Activated B cell treated with CpG ODN at 0.5 μM for 24 hours (primary cell): ENCODE results near the gene HEXD. TPM values are rescaled to one million over a fixed set of nuclear protein-coding genes. Genes with fewer than 3 reads are reported as not detected.

Experiments used
- ATAC-seq: fragments of 200-7000 bp; cut with Tn5 transposase; one replicate; pipeline ENCODE4 v1.10.0; 2021; ENCODE audit warnings: low read depth, mild to moderate bottlenecking, moderate library complexity
- CTCF ChIA-PET: fragments of 350-600 bp; sonication (Branson Sonifier 250); formaldehyde crosslinking; loops from one replicate; lab custom pipeline; 2021; ENCODE audit warnings: antibody characterized with exemption; lab: Charles Lee
- POLR2A ChIA-PET: fragments of 350-600 bp; sonication (Branson Sonifier 250); formaldehyde crosslinking; loops from one replicate; lab custom pipeline; 2021; ENCODE audit warnings: antibody characterized with exemption; lab: Charles Lee
- DNase-seq: peaks from one replicate; pipeline ENCODE4 v3.0.0; 2022
- H3K27ac Mint-ChIP-seq: one replicate; pipeline ENCODE4 v1.8.0; 2020; ENCODE audit warnings: mixed read lengths
- H3K27me3 Mint-ChIP-seq: one replicate; pipeline ENCODE4 v1.8.0; 2021; ENCODE audit warnings: mixed read lengths
- H3K36me3 Mint-ChIP-seq: one replicate; pipeline ENCODE4 v1.8.0; 2021; ENCODE audit warnings: low read depth, mixed read lengths
- H3K4me1 Mint-ChIP-seq: one replicate; pipeline ENCODE4 v1.8.0; 2021; ENCODE audit warnings: mixed read lengths
- H3K4me3 Mint-ChIP-seq: one replicate; pipeline ENCODE4 v1.8.0; 2020; ENCODE audit warnings: mild to moderate bottlenecking, mixed read lengths
- H3K9me3 Mint-ChIP-seq: one replicate; pipeline ENCODE4 v1.8.0; 2020; ENCODE audit warnings: mixed read lengths
- CTCF ChIP-seq: fragments of 200-600 bp; IDR thresholded peaks from one replicate; pipeline ENCODE4 v1.8.0; 2022; ENCODE audit warnings: antibody characterized with exemption, mild to moderate bottlenecking
- intact Hi-C: fragments of 100-400 bp; cut with micrococcal nuclease; formaldehyde crosslinking; loops from one replicate; pipeline ENCODE4 v1.15.1; 2024
- total RNA-seq: library from RNA; stranded (reverse); gene quantifications from 2 replicates; pipeline ENCODE4 v1.2.3, GENCODE V29; 2022

HEXD gene
- total RNA-seq, 1 donor from 2014 or later = 88.8 TPM

GRCh38 chr17:82463925-82464566, 45.9 kb downstream of the HEXD start:
- intact Hi-C loops = no loop called here
- H3K27me3 Mint-ChIP-seq = no peaks in the 10 kb centered on the region
- H3K36me3 Mint-ChIP-seq = peaks cover 75% of the 10 kb centered on the region
- H3K4me1 Mint-ChIP-seq = peaks cover 4% of the 10 kb centered on the region
- no peak overlapping the region for H3K27ac Mint-ChIP-seq
- CTCF ChIA-PET = no interaction called here
- no peaks in the 10 kb centered on the region for H3K9me3 Mint-ChIP-seq
- ATAC-seq (no peak), DNase-seq (no peak)
- no peak for TF ChIP-seq CTCF
- POLR2A ChIA-PET = interaction anchor here (1.5 kb wide), 1 partner anchor 15 kb away, joined by 4 read pairs; no protein-coding TSS in a partner anchor
- no peak overlapping the region for H3K4me3 Mint-ChIP-seq

- intact Hi-C loops = no loop called here
- ATAC-seq = no peak
- Mint-ChIP-seq H3K9me3 (no peaks in the 10 kb centered on the region), H3K4me3 (no peak overlapping the region), H3K4me1 (no peaks in the 10 kb centered on the region), H3K36me3 (peaks cover 80% of the 10 kb centered on the region), H3K27me3 (no peaks in the 10 kb centered on the region), H3K27ac (no peak overlapping the region)
- ChIA-PET CTCF (no interaction called here), POLR2A (interaction anchor here (1.5 kb wide), 1 partner anchor 15 kb away, joined by 4 read pairs; no protein-coding TSS in a partner anchor)
- DNase-seq = no peak
- TF ChIP-seq CTCF = no peak
Observed at GRCh38 chr17:82464567-82464929, 46.4 kb downstream of the HEXD start.

- Mint-ChIP-seq H3K4me1 (no peaks in the 10 kb centered on the region), H3K4me3 (no peak overlapping the region), H3K27ac (no peak overlapping the region), H3K36me3 (peaks cover 81% of the 10 kb centered on the region), H3K27me3 (no peaks in the 10 kb centered on the region), H3K9me3 (no peaks in the 10 kb centered on the region)
- TF ChIP-seq CTCF = no peak
- ChIA-PET CTCF (no interaction called here), POLR2A (interaction anchor here (1.5 kb wide), 1 partner anchor 16 kb away, joined by 4 read pairs; no protein-coding TSS in a partner anchor)
- no peak for DNase-seq
- intact Hi-C loops = no loop called here
- no peak for ATAC-seq
Observed at GRCh38 chr17:82465023-82465603, 47.0 kb downstream of the HEXD start.

- H3K4me1 Mint-ChIP-seq = no peaks in the 10 kb centered on the region
- no peaks in the 10 kb centered on the region for H3K9me3 Mint-ChIP-seq
- DNase-seq (no peak), ATAC-seq (no peak)
- peaks cover 73% of the 10 kb centered on the region for H3K36me3 Mint-ChIP-seq
- no peak for TF ChIP-seq CTCF
- ChIA-PET CTCF (no interaction called here), POLR2A (no interaction called here)
- H3K27me3 Mint-ChIP-seq = no peaks in the 10 kb centered on the region
- no peak overlapping the region for H3K27ac Mint-ChIP-seq
- no peak overlapping the region for H3K4me3 Mint-ChIP-seq
- intact Hi-C loops = no loop called here
Observed at GRCh38 chr17:82468692-82469091, 50.5 kb downstream of the HEXD start.

GRCh38 chr17:82470065-82470464, 51.9 kb downstream of the HEXD start:
- ATAC-seq (no peak), DNase-seq (no peak)
- Mint-ChIP-seq H3K27me3 (no peaks in the 10 kb centered on the region), H3K9me3 (no peaks in the 10 kb centered on the region), H3K4me3 (no peak overlapping the region), H3K27ac (no peak overlapping the region), H3K4me1 (no peaks in the 10 kb centered on the region), H3K36me3 (peaks cover 71% of the 10 kb centered on the region)
- ChIA-PET POLR2A (interaction anchor here (0.9 kb wide), 1 partner anchor 26 kb away, joined by 4 read pairs; no protein-coding TSS in a partner anchor), CTCF (no interaction called here)
- intact Hi-C loops = no loop called here
- TF ChIP-seq CTCF = no peak
